GM19468 (cell line): ENCODE data around the gene DSG4.

ENCODE experiments used
- ATAC-seq: cut with Tn5 transposase; IDR thresholded peaks from one replicate; pipeline ENCODE4 v1.9.1; 2021; ENCODE audit warnings: mild to moderate bottlenecking, moderate library complexity, moderate number of reproducible peaks; ENCODE audit not compliant: unreplicated experiment; ENCODE audit errors: extremely low read depth

DSG4 gene

GRCh38 chr18:31440787-31441186 lies 64.2 kb downstream of the DSG4 start:
- no peak for ATAC-seq

GRCh38 chr18:31441493-31441892 lies 64.9 kb downstream of the DSG4 start:
- ATAC-seq = no peak

DNA sequence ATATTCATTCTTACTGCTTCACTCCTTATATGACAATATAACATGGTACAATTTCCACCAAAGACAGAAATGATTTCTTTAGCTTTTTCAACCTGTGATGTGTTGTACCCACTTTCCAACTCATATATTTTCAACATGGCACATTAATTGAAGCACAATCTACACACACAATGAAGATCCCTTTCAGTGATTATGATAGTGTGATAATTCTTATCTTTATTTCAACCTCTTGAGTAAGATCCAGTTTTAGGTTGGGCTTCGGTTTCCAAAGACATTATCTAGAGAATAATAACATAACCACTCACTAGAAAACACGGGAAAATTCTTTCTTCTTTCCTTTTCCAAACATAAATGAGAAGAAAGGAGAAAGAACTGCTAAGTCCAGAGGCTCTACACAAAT lies 67.6 kb downstream of the DSG4 start:
- ATAC-seq = no peak

- no peak for ATAC-seq
These were observed 69.3 kb downstream of the DSG4 start for GRCh38 chr18:31445908-31446307.

- no peak for ATAC-seq
These were observed 70.3 kb downstream of the DSG4 start for GRCh38 chr18:31446854-31447253.

DNA sequence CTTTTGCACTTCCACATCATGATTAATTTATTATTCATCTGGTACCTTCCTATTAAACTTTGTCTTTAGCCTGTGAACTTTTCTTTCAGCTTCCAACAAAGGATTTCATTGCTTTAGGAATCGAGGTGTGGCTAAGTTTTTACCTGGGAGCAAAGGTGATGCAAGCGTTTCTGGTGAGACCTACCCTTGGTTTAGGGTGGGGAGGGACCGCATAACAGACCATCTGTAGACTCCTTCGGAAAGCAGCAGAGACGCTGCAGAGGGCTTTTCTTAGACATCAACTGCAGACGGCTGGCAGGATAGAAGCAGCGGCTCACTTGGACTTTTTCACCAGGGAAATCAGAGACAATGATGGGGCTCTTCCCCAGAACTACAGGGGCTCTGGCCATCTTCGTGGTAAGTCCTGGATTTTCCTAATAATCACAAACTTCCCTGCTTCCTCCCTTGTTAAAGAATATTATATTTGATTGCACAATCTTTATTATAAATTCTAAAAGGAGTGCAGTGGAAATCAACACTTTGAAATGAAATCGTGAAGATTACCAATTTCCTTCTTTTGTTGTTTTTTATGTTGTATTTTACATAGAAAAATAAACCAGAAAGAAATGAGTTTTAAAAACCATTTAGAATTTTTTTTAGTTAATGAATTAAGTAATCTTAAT lies 71.1 kb downstream of the DSG4 start, which contains the start of gene DSG3:
DSG3 (plus strand) TSS at position 212 of the 662 bp plus-strand sequence; CDS start at position 349, 137 bp downstream.
- no peak for ATAC-seq

DNA sequence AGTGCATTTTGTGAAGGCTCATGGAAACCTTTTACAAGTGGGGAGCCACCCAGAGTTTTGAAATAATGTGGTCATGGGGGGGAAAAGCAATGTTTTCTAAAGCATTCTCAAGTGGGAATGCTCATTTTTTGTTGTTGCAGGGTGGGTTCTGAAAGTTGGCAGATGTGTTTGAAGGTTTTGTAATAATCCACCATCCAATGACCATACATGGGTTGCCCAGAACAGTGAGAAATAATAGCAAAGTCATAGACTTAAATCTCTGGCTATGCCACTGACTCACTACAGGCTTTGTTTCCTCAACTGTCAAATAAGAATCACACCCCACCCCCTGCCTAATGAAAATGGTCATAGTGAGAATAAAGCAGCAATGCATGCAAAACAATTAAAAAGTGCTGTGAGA lies 73.8 kb downstream of the DSG4 start:
- ATAC-seq = no peak

- ATAC-seq = no peak
These were observed 75.0 kb downstream of the DSG4 start for GRCh38 chr18:31451625-31452024.

DNA sequence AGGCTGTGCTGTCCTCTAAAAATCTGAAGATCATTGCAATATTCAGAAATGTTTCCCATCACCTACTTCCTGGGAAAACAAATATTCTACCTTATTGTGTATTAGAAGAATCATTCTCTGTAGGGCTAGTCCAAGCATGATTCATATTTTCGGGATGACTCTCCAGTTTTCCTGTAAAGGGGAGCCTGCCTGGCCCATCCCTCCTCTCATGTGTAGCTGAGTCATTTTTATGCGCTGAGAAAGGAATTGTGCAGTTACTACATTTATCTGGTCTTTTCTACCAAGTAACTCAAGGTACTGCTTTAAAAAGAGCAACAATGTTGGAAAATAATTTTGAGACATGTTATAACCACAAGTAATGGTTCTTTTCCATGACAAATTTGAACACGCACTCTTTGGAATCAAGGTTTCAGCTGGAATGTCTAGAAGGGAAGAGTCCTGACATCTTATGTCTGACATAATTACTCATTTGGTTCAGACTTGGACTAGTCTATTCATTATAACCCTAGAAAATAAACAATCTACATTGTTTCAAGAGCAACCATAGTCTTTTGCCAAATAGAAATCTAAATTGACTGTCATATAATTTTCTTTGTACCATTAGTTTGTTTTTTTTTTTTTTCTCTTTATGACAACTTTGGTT lies 77.6 kb downstream of the DSG4 start:
- no peak for ATAC-seq
